Right atrium auricular region (tissue), 2 donors: ENCODE measurements around the gene SLC25A52. TPM values are rescaled to one million over a fixed set of nuclear protein-coding genes. Genes with fewer than 3 reads are reported as not detected.

Experiments used
- DNase-seq: peaks from one replicate; pipeline ENCODE4 v3.0.0-alpha.2; 2019; ENCODE audit warnings: low spot score
- H3K27ac ChIP-seq, 2 donors: fragments of 200-600 bp; sonication (generic); 1 replicate in 1 of 2; 2 replicates in 1 of 2; pipeline ENCODE4 v1.5.1; 2016 to 2019
- H3K27me3 ChIP-seq, 2 donors: fragments of 200-600 bp; sonication (generic); one replicate each; pipeline versions ENCODE4 v1.5.1 to v1.6.0; 2017 to 2019
- H3K36me3 ChIP-seq: fragments of 200-600 bp; sonication (generic); one replicate; pipeline ENCODE4 v1.5.1; 2016
- H3K4me1 ChIP-seq, 2 donors: fragments of 200-600 bp; sonication (generic); one replicate each; pipeline versions ENCODE4 v1.5.1 to v1.6.0; 2017 to 2019
- H3K4me3 ChIP-seq, 2 donors: fragments of 200-600 bp; sonication (generic); 1 replicate in 1 of 2; 2 replicates in 1 of 2; pipeline ENCODE4 v1.5.1; 2017 to 2019; ENCODE audit warnings: mild to moderate bottlenecking in 1 of 2, moderate library complexity in 1 of 2
- H3K9me3 ChIP-seq, 2 donors: fragments of 200-600 bp; sonication (generic); one replicate each; pipeline ENCODE4 v1.5.1; 2019
- CTCF ChIP-seq, 2 donors: fragments of 200-600 bp; sonication (generic); IDR thresholded peaks; one replicate each; pipeline ENCODE4 v1.5.1; 2019; ENCODE audit warnings: antibody characterized with exemption in 2 of 2
- total RNA-seq, 2 donors: library from RNA; depleted of rRNA; stranded (reverse); fragments of >200 nt; gene quantifications; one replicate each; pipeline ENCODE4 v1.1.0, GENCODE V29; 2016

SLC25A52 gene
- total RNA-seq, 2 donors from 2014 or later, result not detected

GRCh38 chr18:31776093-31776492 is 15.4 kb upstream of the SLC25A52 start:
- Histone ChIP-seq H3K27me3 (no peaks in the 10 kb centered on the region), H3K27ac (no peak overlapping the region), H3K36me3 (no peaks in the 10 kb centered on the region), H3K9me3 (peaks cover 0 to 14% of the 10 kb centered on the region in 2 donors), H3K4me1 (no peaks in the 10 kb centered on the region), H3K4me3 (no peak overlapping the region)
- no peak for TF ChIP-seq CTCF (IDR thresholded peaks at IDR 0.05)
- no peak for DNase-seq

GRCh38 chr18:31774962-31775361 is 14.3 kb upstream of the SLC25A52 start:
- peaks cover 0 to 14% of the 10 kb centered on the region in 2 donors for H3K9me3 ChIP-seq
- H3K27me3 ChIP-seq, result no peaks in the 10 kb centered on the region
- DNase-seq, result no peak
- no peaks in the 10 kb centered on the region for H3K4me1 ChIP-seq
- no peak for TF ChIP-seq CTCF (IDR thresholded peaks at IDR 0.05)
- no peak overlapping the region for H3K27ac ChIP-seq
- H3K36me3 ChIP-seq, result no peaks in the 10 kb centered on the region
- H3K4me3 ChIP-seq, result no peak overlapping the region

GRCh38 chr18:31774477-31774785 is 13.8 kb upstream of the SLC25A52 start:
- Histone ChIP-seq H3K4me1 (no peaks in the 10 kb centered on the region), H3K27me3 (no peaks in the 10 kb centered on the region), H3K4me3 (no peak overlapping the region), H3K27ac (no peak overlapping the region), H3K9me3 (peaks cover 0 to 14% of the 10 kb centered on the region in 2 donors), H3K36me3 (no peaks in the 10 kb centered on the region)
- no peak for TF ChIP-seq CTCF (IDR thresholded peaks at IDR 0.05)
- DNase-seq, result no peak

- H3K9me3 ChIP-seq, result peaks cover 0 to 13% of the 10 kb centered on the region in 2 donors
- H3K4me1 ChIP-seq, result no peaks in the 10 kb centered on the region
- no peaks in the 10 kb centered on the region for H3K27me3 ChIP-seq
- no peak for TF ChIP-seq CTCF (IDR thresholded peaks at IDR 0.05)
- H3K4me3 ChIP-seq, result no peak overlapping the region
- H3K27ac ChIP-seq, result no peak overlapping the region
- no peak for DNase-seq
- H3K36me3 ChIP-seq, result no peaks in the 10 kb centered on the region
Measured at GRCh38 chr18:31773774-31774476, 13.2 kb upstream of the SLC25A52 start.

- Histone ChIP-seq H3K4me1 (no peaks in the 10 kb centered on the region), H3K9me3 (peaks cover 0 to 1% of the 10 kb centered on the region in 2 donors), H3K4me3 (no peak overlapping the region), H3K27ac (no peak overlapping the region), H3K27me3 (no peaks in the 10 kb centered on the region), H3K36me3 (no peaks in the 10 kb centered on the region)
- no peak for TF ChIP-seq CTCF (IDR thresholded peaks at IDR 0.05)
- no peak for DNase-seq
Measured at GRCh38 chr18:31772699-31773098, 12.0 kb upstream of the SLC25A52 start.

GRCh38 chr18:31750273-31750672 is 10.4 kb downstream of the SLC25A52 start:
- Histone ChIP-seq H3K36me3 (no peaks in the 10 kb centered on the region), H3K27me3 (no peaks in the 10 kb centered on the region), H3K4me3 (no peak overlapping the region), H3K27ac (no peak overlapping the region), H3K9me3 (no peaks in the 10 kb centered on the region), H3K4me1 (no peaks in the 10 kb centered on the region)
- DNase-seq, result no peak
- TF ChIP-seq CTCF (IDR thresholded peaks at IDR 0.05), result no peak
